IPS-18c (cell line): ENCODE results near the gene DUSP23.

Experiments
- H3K4me3 ChIP-seq: 2 replicates; pipeline ENCODE4 v1.7.0; 2013; ENCODE audit warnings: low read depth, mild to moderate bottlenecking, low read length, moderate library complexity; ENCODE audit not compliant: insufficient read depth
- H3K9me3 ChIP-seq: one replicate; pipeline ENCODE4 v1.6.1; 2013; ENCODE audit warnings: mild to moderate bottlenecking, low read length, moderate library complexity; ENCODE audit not compliant: control insufficient read depth, insufficient read depth

Gene DUSP23

DNA sequence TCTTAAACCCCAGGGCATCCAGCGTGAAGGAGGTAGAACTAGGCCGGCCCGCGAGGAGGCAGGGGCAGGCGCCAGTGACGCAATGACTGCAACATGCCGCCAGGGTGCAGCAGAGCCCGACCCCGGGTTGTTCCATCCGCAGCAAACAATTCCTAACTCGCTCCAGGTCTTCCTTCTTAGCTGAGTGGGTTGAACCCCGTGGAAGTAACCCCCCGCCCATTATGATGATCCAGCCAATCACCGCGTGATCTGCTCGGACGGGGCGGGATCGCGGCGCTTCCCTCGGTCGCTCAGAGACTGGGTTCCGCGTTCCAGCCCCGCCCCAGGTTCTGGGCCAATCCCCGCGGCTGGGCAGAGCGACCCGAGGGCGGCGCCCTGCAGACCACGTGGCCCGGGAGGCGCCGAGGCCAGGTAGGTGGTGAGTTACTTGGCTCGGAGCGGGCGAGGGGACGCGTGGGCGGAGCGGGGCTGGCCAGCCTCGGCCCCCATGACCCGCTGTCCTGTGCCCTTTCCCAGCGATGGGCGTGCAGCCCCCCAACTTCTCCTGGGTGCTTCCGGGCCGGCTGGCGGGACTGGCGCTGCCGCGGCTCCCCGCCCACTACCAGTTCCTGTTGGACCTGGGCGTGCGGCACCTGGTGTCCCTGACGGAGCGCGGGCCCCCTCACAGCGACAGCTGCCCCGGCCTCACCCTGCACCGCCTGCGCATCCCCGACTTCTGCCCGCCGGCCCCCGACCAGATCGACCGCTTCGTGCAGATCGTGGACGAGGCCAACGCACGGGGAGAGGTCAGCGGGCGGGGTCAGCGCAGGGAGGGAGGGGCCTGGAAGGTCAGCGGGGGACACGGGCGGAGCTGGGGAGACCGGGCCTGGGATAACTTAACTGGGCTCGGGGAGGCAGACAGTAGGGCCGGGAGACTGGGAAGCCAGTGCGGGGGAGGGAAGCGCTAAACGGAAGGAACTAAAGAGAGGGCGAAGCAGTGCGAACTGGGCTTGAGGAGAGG lies at the start of gene DUSP23:
DUSP23 (plus strand) TSS at position 380 of the 1,000 bp plus-strand sequence; CDS start at position 519, 139 bp downstream.
- peak within 1 kb of the TSS; percentile 69 for H3K4me3 ChIP-seq
- H3K9me3 ChIP-seq: no peaks in the 10 kb centered on the region

DNA sequence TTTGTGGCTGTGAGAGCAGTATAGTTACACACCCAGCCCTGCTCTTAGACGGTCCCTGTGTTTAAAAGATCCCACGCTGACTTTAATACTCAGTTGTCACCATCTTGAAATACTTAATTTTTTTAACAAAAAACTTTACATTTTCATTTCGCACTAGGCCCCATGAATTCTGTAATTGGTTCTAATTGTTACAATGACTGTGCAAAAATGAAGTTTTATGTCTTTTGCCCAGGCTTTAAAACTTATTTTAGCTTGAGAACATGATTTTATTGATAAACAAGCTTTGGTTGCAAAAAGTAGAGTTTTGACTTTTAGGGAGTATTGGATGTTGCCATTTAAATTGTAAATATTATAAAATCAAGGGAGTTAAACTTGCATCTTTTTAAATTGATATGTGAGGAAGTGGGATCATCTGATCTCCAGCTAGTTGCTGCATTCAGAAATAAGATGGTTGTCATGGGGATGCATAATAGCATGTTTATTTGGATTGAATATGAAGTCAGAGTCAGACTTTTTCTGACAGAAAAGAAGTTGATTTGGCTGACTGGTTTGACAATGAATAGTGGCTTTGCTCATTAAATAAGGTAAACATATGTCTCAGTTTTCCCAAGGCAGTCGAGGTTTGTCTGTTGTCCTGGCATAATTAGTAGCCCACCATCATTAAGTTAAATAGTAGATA lies 43.4 kb upstream of the DUSP23 start:
- Histone ChIP-seq H3K4me3 (no peak overlapping the region), H3K9me3 (no peaks in the 10 kb centered on the region)

DNA sequence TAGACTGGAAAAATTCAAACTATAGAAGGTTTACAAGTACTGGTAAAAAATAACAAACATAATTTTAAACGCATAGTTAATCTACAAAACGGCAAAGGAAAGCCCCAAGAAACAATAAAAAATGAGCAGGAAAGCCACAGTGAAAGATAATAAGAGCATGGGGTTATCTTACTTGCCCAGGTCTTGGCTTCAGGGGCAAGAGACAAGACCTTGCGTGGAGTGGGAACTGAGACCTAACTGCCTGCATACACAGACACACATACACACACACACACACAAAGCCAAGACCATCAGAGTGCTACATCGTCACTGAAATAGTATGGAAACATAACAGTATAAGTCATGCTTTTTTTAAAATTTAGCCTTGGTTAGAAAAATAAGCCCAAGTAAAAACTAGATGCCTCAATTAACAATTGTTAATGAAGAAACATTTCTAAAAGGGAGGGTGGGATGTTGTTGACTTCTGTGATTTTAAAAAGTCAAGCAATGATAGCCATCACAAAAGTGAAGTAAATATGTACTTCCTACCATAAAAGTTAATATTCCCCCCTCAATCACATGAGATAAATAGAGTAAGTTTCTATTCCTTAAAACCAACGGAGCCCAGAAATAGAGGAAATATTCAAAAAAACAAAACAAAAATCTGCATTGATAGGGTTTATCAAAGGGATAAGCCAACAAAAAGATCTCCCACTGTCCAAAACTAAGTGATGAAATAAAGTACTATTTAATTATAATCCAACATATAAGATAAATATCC lies 36.9 kb upstream of the DUSP23 start:
- no peaks in the 10 kb centered on the region for H3K9me3 ChIP-seq

DNA sequence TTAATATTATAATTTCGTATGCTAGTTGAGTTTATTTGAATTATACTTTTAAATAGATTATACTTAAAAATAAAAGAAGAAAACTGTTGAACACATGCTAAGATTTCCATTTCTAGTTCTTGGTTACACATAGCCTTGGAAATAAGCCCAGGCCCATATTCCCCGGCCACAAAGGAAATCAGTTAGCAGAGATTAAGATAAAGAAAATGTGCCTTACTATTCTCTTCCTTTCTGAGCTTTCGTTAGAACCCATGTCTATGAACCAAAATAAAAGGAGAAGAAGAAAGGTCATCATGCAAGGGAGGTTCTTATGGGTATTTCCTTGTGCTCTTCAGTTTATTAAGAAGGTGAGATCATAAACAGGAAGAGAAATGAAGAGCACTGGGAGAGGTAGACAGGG lies 34.1 kb upstream of the DUSP23 start:
- no peak overlapping the region for H3K4me3 ChIP-seq
- no peaks in the 10 kb centered on the region for H3K9me3 ChIP-seq

More for the DNA sequence above, 36.9 kb upstream of the DUSP23 start:
- no peak overlapping the region for H3K4me3 ChIP-seq

DNA sequence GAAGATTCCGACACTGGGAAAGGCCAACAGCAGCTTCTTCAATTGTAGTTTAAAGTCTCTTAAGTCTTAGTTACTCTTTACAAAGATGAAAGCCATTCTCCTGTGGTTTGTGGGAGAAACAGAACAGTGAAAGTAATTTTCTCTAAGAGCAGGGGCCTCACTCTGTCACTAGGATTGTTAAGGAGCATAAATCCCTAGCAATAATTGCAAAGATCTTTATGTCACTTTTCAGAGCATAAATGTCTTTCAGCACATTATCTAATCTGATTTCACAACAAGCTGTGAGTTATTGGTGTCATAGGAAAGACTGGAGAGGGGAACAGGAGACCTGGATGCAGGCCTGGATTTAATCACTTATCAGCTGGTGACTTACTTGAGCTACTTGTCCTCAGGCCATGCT lies 32.4 kb upstream of the DUSP23 start:
- no peak overlapping the region for H3K4me3 ChIP-seq
- H3K9me3 ChIP-seq: no peaks in the 10 kb centered on the region

DNA sequence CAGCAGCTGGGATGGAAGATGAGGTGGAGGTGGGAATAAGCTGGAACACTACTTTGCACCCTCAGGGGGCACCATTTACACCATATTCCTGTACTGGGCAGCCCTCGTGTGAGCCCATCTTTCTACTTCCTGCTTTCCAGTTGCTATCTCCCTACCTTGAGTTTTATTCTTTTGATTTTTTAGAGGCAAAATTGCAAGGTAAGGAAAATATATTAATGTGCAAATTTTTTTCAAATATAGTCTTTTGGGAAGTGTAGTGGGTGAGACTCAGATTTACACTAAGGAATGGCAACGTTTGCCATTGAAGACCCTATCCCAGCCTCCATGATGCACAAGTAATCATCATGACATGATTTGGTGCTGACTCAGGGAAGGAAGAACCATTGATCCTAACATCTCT lies 31.1 kb upstream of the DUSP23 start:
- Histone ChIP-seq H3K4me3 (no peak overlapping the region), H3K9me3 (no peaks in the 10 kb centered on the region)

DNA sequence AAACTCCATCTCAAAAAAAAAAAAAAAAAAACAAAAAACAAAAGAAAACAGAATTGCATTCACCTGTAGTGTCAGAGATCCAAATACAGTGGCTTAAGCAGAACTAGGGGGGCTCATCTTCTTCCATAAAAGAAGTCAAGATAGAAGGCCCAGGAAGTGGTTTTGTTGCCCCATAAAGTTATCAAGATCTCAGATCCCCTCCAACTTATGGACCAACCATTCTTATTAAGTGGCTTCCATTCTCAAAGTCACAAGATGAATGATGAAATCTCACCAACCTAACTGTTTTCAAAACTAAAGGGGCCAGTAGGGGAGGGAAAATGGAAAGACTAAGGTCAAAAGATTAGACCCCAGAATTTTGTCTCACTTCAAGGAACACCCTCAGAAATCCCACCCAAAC lies 30.1 kb upstream of the DUSP23 start:
- Histone ChIP-seq H3K4me3 (no peak overlapping the region), H3K9me3 (no peaks in the 10 kb centered on the region)

DNA sequence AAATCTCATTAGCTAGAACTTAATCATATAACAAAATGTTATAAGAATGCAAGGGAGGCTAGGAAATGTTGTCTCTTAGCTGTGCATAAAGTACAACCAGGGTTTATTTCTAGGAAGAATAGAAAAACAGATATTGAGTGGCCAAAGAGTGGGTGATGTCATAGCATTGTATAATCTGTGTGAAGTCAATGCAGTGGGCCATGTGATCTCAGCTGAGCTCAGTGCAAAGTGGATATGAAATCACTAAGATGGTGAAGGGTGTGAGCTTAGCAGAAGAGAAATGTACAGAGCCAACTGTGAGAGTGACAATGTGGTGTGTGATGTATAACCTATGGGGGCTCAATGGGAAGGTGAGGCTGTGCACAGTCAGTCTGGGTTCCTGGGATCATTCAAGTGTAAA lies 29.7 kb upstream of the DUSP23 start:
- no peaks in the 10 kb centered on the region for H3K9me3 ChIP-seq
- H3K4me3 ChIP-seq: no peak overlapping the region

DNA sequence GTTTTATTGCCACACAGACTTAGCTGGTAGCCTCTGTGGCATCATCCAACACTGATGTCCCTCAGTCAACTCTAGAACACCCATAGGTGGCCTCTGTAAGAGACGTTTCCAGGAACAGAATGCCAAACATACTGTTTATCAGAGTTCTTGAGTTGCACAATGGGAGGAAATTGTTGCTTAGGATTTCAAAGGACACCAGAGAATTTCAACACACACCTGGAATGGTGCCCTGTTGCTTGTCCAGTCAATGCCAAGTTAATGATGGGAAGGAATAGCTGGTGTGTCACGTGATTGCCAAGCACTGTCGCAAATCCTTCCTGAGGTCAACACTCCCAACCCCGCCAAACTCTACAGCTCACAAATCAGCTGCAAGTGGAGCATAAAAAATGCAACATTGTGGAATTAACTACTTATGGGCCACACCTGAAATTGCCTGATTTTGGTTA lies 28.6 kb upstream of the DUSP23 start:
- Histone ChIP-seq H3K9me3 (no peaks in the 10 kb centered on the region), H3K4me3 (no peak overlapping the region)

DNA sequence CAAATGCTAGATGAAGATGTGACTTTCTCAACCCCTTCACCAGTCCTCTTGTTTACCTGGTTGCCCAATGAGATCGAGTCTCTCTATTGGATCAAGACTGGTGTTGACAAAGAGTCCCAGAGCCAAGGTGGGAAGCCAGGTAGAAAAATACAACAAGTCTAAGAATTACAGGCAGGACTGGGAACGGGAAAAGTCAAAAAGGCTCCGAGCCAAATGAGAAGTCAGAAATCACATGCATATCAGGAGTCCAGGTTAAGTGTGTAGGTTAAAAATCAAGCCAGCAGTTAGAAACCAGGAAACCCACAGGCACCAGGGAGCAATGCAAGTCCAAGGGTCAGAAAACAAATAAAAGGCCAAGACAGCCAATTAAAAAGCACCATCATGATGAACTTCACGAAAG lies 27.4 kb upstream of the DUSP23 start:
- H3K9me3 ChIP-seq: no peaks in the 10 kb centered on the region
- H3K4me3 ChIP-seq: no peak overlapping the region

DNA sequence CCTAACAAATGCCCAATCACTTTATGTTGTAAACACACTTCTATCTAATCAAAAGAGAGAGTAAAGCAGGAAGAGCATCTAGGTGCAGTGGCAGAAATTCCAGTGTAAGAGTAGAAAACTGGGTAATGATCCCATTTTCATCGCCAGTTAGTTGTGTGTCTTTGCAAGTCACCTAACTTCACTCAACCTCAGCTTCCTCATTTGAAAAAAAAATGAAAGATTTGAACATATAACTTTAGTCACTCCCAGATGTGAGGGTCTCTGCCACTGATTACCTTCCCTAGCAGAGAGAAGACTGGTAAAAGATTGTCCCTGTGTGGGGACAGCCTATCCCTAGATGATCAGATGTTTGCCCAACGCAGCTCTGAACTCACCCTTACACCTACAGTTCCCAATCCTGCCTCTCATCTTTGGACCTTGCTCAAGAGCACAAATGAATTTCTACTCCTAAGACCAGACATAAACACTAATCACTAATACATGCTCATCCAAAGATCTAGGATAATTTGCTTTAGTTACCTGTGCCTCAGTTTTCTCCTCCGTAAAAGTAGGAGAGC lies 25.2 kb upstream of the DUSP23 start:
- H3K4me3 ChIP-seq: no peak overlapping the region
- no peaks in the 10 kb centered on the region for H3K9me3 ChIP-seq

DNA sequence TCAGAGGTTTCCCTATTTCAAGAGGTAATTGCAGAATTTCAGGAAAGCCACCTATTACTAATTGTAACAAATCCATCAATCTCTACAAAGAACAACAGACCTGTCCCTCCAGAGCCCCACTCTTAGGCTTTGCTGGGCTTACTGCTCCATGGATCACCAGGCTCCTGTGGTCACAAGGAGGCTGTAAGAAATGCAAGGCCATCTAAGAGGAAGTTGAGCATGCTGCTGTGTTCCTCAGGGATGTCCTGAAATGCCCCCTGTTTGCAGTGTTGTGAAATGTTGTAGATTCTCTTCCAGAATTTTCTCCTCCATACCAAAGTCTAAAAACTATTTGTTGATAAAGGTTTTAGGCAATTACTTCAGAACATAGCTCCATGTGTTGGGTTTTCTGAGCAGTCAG lies 24.4 kb upstream of the DUSP23 start:
- Histone ChIP-seq H3K9me3 (no peaks in the 10 kb centered on the region), H3K4me3 (no peak overlapping the region)

DNA sequence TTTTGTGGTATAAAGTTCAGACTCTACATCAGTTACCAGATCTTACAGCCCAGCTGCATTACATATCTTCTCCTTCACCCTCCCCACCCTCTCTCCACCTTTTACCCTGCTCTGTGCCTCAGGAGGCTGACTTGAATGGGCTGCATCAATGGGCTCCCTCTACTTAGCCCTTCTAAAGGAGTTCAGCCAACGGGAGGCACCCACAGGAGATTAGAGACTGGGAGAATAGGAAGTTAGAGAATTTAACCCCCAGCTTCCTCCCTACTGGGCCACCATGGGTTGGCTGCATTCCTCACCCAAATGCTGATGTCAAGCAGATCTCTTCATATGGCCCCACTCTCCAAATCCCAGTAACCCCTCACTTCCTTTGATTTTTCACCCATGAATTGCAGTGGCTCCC lies 17.1 kb upstream of the DUSP23 start:
- Histone ChIP-seq H3K4me3 (no peak overlapping the region), H3K9me3 (no peaks in the 10 kb centered on the region)

DNA sequence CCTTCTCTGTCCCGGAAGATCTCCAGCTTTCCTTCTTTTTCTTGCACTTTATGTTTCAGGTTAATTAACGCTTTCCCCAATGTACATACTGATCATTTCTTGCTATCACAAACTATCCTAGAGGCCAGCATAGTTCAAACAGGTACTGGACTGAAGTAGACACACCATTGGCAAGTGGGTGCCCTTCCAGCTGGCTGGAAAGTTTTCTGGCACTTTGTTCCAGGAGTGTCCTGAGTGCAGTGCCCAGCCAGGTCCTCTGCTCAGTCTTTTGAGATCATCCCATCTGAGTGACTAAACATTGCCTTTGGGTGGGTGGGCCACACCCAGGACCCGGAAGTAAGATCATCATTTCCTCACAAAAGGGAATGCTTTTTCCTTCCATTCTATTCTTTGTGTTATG lies 15.0 kb upstream of the DUSP23 start:
- H3K4me3 ChIP-seq: no peak overlapping the region
- H3K9me3 ChIP-seq: no peaks in the 10 kb centered on the region

DNA sequence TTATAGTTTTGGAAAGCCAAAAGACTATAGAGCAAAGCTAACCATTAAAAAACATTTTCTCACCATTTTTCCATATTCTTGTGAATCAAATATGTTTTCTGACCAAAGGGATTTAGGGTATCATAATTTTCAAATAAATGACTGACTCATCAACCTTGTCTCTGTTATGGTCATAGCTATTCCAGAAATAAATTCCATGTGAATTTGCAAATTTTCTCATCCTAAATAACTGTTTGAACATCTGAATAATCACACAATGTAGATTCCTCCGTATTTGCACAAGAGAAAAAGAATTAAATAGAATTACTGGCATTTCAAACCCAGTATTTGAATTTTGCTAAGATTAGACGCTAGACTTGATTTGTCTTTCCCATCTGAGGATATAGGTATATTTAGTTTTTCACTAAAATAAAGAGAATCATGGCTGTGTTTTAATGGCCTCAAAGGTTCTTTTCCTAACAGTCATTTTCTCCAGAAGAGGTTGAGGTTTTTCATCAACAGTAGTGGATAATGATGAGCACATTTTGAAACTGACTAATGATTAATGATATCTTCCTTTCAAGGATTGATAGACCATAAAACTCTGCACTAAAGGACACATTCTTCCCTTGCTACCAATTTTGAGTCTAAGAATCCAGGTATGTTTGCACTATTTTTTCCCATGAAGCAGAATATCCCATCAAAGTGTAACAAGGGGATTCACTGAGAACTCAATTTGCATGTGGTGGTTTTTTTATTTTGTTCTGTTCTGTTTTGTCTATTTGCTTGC lies 9.5 kb upstream of the DUSP23 start:
- Histone ChIP-seq H3K4me3 (no peak overlapping the region), H3K9me3 (no peaks in the 10 kb centered on the region)

DNA sequence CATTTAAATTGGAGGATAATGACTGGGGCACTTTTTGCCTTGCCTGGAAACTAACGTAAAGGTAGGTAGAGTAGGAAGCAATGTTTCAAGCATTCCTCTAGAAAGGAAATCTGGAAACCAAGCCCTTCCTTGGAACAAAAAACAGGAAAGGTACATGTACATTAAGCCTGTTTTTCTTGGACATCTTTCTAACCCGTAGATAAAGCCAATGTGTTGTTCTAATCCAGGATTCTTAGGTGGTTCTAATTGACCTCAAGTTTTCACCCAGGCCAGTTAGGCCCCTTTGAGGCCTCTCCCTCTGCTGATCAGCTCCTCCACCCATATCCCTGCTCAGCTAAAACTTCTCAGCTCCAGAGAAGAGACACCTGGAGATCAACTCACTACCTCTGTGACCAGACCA lies 6.3 kb upstream of the DUSP23 start:
- no peaks in the 10 kb centered on the region for H3K9me3 ChIP-seq
- H3K4me3 ChIP-seq: no peak overlapping the region

DNA sequence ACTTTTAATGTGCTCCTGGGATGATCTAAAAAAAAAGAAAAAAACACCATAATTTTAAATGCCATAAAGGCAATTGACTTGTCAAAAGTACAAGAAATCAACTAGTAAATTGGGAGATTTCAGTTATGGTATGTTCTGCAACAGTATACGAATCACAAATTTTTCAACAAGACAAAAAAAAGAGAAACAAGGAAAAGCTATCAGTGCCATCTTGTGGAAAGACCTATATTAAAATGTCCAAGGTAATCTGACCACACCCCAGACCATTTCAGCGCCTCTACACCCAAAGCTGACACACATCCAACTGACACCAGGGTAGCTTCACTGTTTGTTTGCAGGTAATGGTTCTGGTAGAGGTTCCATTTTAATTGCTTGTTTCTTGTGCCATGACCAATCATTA lies 5.0 kb upstream of the DUSP23 start:
- Histone ChIP-seq H3K4me3 (no peak overlapping the region), H3K9me3 (no peaks in the 10 kb centered on the region)
